HEK293 (cell line): ENCODE measurements around the gene FGF22.

ENCODE experiments used
- CTCF ChIA-PET: fragments of 350-600 bp; formaldehyde crosslinking; extraction: SDS; loops from one replicate; lab custom pipeline; 2021; ENCODE audit warnings: antibody characterized with exemption; lab: Yijun Ruan, JAX
- POLR2A ChIA-PET: fragments of 300-600 bp; formaldehyde crosslinking; extraction: SDS; loops from one replicate; lab custom pipeline; 2020; ENCODE audit warnings: antibody characterized with exemption, inconsistent platforms; lab: Yijun Ruan, JAX
- H3K27ac ChIP-seq: fragments of 200-500 bp; sonication (Bioruptor generic); 2 replicates; pipeline ENCODE4 v1.5.1; 2014; ENCODE audit warnings: low read depth, low read length, control low read depth, inconsistent platforms; ENCODE audit errors: extremely low read depth
- H3K36me3 ChIP-seq, 2 experiments: fragments of 200-500 bp in 1 of 2; sonication (Bioruptor generic) in 1 of 2; 1 replicate in 1 of 2; 2 replicates in 1 of 2; pipeline ENCODE4 v1.5.1; 2014 to 2017; ENCODE audit warnings: inconsistent platforms in 2 of 2, low read length in 2 of 2; ENCODE audit not compliant: control insufficient read depth in 2 of 2, insufficient read depth in 1 of 2
- H3K4me1 ChIP-seq: fragments of 200-500 bp; sonication (Bioruptor generic); 2 replicates; pipeline ENCODE4 v1.5.1; 2014; ENCODE audit warnings: mild to moderate bottlenecking, low read length, inconsistent platforms; ENCODE audit not compliant: control insufficient read depth, insufficient read depth
- H3K4me3 ChIP-seq: 2 replicates; pipeline ENCODE4 v1.5.1; 2011; ENCODE audit warnings: low read depth, mild to moderate bottlenecking, control low read depth, low read length, moderate library complexity
- H3K9me3 ChIP-seq: fragments of 200-500 bp; sonication (Bioruptor generic); 2 replicates; pipeline ENCODE4 v1.5.1; 2014; ENCODE audit warnings: low read depth, low read length, inconsistent platforms; ENCODE audit not compliant: control insufficient read depth, insufficient read depth
- GLIS1 ChIP-seq: fragments of 450-650 bp; formaldehyde crosslinking; IDR thresholded peaks from 2 replicates; pipeline ENCODE4 v1.5.1; 2016; ENCODE audit warnings: missing biosample characterization, missing genetic modification characterization
- HOXD13 ChIP-seq: sonication (generic); formaldehyde crosslinking; IDR thresholded peaks from 2 replicates; pipeline ENCODE4 v1.8.0; 2022; ENCODE audit warnings: missing genetic modification reagents, borderline replicate concordance
- KLF16 ChIP-seq: fragments of 450-650 bp; formaldehyde crosslinking; IDR thresholded peaks from 2 replicates; pipeline ENCODE4 v1.5.1; 2017; ENCODE audit warnings: missing biosample characterization, missing genetic modification characterization
- OSR2 ChIP-seq: fragments of 450-650 bp; formaldehyde crosslinking; IDR thresholded peaks from 2 replicates; pipeline ENCODE4 v1.5.1; 2016; ENCODE audit warnings: missing biosample characterization, missing genetic modification characterization
- SALL2 ChIP-seq: fragments of 450-650 bp; formaldehyde crosslinking; IDR thresholded peaks from 2 replicates; pipeline ENCODE4 v1.5.0; 2017; ENCODE audit warnings: missing biosample characterization, mild to moderate bottlenecking, missing genetic modification characterization, borderline replicate concordance
- SCRT2 ChIP-seq: fragments of 450-650 bp; formaldehyde crosslinking; IDR thresholded peaks from 2 replicates; pipeline ENCODE4 v1.5.1; 2016; ENCODE audit warnings: missing biosample characterization, missing genetic modification characterization
- YY1 ChIP-seq: fragments of 450-650 bp; formaldehyde crosslinking; IDR thresholded peaks from 2 replicates; pipeline ENCODE4 v1.5.1; 2018; ENCODE audit warnings: missing biosample characterization, missing genetic modification characterization
- ZFHX2 ChIP-seq: fragments of 450-650 bp; formaldehyde crosslinking; conservative IDR thresholded peaks from 2 replicates; pipeline ENCODE4 v1.5.1; 2016; ENCODE audit warnings: missing biosample characterization, missing genetic modification characterization
- ZNF175 ChIP-seq: fragments of 450-650 bp; formaldehyde crosslinking; IDR thresholded peaks from 2 replicates; pipeline ENCODE4 v1.5.1; 2016; ENCODE audit warnings: missing biosample characterization, missing genetic modification characterization
- ZNF2 ChIP-seq: fragments of 450-650 bp; formaldehyde crosslinking; IDR thresholded peaks from 2 replicates; pipeline ENCODE4 v1.5.1; 2016; ENCODE audit warnings: missing biosample characterization, missing genetic modification characterization
- ZNF510 ChIP-seq: fragments of 450-650 bp; formaldehyde crosslinking; IDR thresholded peaks from 2 replicates; pipeline ENCODE4 v1.5.1; 2018; ENCODE audit warnings: mild to moderate bottlenecking, missing genetic modification characterization, missing biosample characterization; ENCODE audit not compliant: insufficient replicate concordance
- ZNF544 ChIP-seq: fragments of 450-650 bp; formaldehyde crosslinking; IDR thresholded peaks from 2 replicates; pipeline ENCODE4 v1.5.0; 2017; ENCODE audit warnings: missing biosample characterization, missing genetic modification characterization
- ZNF621 ChIP-seq: fragments of 450-650 bp; formaldehyde crosslinking; IDR thresholded peaks from 2 replicates; pipeline ENCODE4 v1.5.1; 2017; ENCODE audit warnings: missing biosample characterization, missing genetic modification characterization
- ZNF677 ChIP-seq: fragments of 450-650 bp; IDR thresholded peaks from 2 replicates; pipeline ENCODE4 v1.5.0; 2018; ENCODE audit warnings: missing biosample characterization, mild to moderate bottlenecking, missing genetic modification characterization, moderate library complexity
- TF ChIP-seq, protein P1 (sequence below): IDR thresholded peaks from 2 replicates; pipeline ENCODE4 v1.6.1; 2011; ENCODE audit warnings: mild to moderate bottlenecking, low read depth, low read length, borderline replicate concordance
- TF ChIP-seq, protein P2 (sequence below): fragments of 450-650 bp; formaldehyde crosslinking; IDR thresholded peaks from 2 replicates; pipeline ENCODE4 v1.5.1; 2016; ENCODE audit warnings: missing biosample characterization, missing genetic modification characterization

FGF22 gene

DNA sequence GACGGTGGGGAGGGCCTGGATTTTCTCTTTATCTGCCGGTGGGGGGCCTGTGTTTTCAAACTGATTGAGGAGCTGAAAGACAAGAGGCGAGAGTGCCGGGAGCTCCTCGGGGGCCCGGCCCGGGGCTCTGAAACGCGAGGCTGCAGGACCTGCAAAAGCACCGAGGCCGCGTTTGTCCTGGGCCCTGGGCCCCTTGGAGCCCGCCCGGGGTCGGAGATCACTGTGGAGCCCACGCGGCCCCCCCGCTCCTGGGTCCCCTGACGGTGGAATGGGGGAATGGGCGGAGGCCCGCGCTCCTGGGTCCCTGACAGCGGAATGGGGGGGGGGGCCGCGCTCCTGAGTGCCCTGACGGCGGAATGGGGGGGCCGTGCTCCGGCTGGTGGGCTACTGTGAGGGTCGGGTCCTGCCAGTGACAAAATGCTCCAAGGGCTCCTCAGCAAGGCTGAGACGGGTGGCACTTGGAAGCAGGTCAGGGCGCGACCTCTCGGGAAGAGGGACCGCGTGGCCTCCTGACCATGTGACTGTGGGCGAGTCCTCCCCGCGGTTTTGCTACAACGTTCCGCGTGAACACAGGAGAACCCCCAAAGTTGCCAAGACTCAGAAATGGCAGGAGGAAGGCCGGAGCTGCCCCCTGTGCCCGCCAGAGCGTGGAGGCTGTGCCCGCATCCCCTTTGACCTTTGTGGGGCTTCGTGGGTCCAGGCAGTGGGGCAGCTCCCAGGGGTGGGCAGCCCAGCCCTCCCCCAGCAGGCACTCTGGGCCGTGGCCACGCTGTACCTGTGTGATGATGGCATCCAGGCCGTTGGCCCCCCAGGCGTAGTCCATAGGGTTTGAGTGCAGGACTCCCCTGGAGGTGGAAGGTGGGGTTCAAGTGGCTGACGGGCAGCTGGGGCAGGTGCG, 9.5 kb downstream of the FGF22 start:
- H3K4me1 ChIP-seq, result no peaks in the 10 kb centered on the region
- CTCF ChIA-PET, result no interaction called here
- TF ChIP-seq, protein P1, sequence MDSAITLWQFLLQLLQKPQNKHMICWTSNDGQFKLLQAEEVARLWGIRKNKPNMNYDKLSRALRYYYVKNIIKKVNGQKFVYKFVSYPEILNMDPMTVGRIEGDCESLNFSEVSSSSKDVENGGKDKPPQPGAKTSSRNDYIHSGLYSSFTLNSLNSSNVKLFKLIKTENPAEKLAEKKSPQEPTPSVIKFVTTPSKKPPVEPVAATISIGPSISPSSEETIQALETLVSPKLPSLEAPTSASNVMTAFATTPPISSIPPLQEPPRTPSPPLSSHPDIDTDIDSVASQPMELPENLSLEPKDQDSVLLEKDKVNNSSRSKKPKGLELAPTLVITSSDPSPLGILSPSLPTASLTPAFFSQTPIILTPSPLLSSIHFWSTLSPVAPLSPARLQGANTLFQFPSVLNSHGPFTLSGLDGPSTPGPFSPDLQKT, result no peak
- TF ChIP-seq ZNF175 (tag by site-specific recombination) (no peak), HOXD13 (CRISPR knock-in tag) (no peak), KLF16 (tag by site-specific recombination) (no peak), SALL2 (tag by site-specific recombination) (no peak)
- TF ChIP-seq, protein P2, sequence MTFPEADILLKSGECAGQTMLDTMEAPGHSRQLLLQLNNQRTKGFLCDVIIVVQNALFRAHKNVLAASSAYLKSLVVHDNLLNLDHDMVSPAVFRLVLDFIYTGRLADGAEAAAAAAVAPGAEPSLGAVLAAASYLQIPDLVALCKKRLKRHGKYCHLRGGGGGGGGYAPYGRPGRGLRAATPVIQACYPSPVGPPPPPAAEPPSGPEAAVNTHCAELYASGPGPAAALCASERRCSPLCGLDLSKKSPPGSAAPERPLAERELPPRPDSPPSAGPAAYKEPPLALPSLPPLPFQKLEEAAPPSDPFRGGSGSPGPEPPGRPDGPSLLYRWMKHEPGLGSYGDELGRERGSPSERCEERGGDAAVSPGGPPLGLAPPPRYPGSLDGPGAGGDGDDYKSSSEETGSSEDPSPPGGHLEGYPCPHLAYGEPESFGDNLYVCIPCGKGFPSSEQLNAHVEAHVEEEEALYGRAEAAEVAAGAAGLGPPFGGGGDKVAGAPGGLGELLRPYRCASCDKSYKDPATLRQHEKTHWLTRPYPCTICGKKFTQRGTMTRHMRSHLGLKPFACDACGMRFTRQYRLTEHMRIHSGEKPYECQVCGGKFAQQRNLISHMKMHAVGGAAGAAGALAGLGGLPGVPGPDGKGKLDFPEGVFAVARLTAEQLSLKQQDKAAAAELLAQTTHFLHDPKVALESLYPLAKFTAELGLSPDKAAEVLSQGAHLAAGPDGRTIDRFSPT (tag by site-specific recombination), result peak; percentile 51; the same call in 1 of the 2 replicates
- POLR2A ChIA-PET, result no interaction called here
- peaks cover 5 to 81% of the 10 kb centered on the region in 2 experiments; a peak in 2 of 3 replicates for H3K36me3 ChIP-seq
- H3K9me3 ChIP-seq, result no peaks in the 10 kb centered on the region
- no peak overlapping the region for H3K27ac ChIP-seq
- H3K4me3 ChIP-seq, result no peak overlapping the region

DNA sequence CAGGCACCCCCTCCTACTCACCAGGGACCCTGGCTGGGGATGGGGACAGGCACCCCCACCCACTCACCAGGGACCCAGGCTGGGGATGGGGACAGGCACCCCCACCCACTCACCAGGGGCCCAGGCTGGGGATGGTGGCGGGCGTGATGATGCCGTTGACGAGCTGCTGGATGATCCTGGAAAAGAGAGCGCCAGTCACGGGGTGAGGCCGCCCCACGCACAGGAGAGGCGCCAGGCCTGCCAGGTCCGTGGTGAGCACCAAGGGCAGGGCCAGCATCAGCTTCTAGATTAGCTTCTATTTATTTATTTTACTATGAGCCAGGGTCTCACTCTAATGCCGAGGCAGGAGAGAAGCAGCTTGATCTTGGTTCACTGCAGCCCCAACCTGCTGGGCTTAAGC, 10.4 kb downstream of the FGF22 start:
- peaks cover 11 to 85% of the 10 kb centered on the region in 2 experiments; a peak in 2 of 3 replicates for H3K36me3 ChIP-seq
- H3K4me3 ChIP-seq, result no peak overlapping the region
- ChIA-PET CTCF (no interaction called here), POLR2A (no interaction called here)
- peak; percentile 18; the same call in 1 of the 2 replicates for TF ChIP-seq GLIS1 (tag by site-specific recombination)
- no peak for TF ChIP-seq ZNF2
- TF ChIP-seq ZNF621, result no peak
- peak; percentile 24; the same call in 1 of the 2 replicates for TF ChIP-seq ZFHX2 (tag by site-specific recombination)
- H3K9me3 ChIP-seq, result no peaks in the 10 kb centered on the region
- no peaks in the 10 kb centered on the region for H3K4me1 ChIP-seq
- H3K27ac ChIP-seq, result no peak overlapping the region

DNA sequence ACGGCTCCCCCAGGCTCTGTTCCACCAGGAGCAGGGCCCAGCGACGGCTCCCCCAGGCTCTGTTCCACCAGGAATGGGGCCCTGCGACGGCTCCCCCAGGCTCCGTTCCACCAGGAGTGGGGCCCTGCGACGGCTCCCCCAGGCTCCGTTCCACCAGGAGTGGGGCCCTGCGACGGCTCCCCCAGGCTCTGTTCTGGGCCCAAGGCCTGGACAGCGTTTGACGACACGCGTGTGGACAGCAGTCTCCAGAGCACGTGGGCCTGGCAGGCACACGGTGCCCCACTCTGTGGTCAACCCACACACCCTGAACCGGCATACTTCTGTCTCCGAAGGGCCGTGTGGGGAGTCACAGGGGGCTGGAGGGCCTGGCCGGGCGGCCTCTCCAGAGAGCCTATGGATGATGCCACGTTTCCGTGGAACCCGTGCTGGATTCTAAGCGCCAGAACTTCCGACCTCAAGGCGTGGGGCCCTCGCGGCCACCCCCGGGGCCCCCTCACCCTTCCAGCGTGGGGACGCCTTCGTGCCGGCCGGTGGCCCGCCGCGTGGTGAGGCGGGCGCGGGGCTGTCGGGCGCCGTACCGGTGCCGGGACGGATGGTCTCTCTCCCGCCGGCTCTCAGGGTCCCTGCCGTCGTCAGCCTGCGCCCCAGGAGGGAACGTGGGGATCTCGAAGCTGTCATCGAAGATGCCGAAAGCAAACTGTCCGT, 11.6 kb downstream of the FGF22 start:
- ChIA-PET CTCF (no interaction called here), POLR2A (no interaction called here)
- TF ChIP-seq ZNF544 (no peak), ZNF677 (tag by site-specific recombination) (no peak), ZNF510 (no peak), SCRT2 (tag by site-specific recombination) (no peak), OSR2 (no peak), YY1 (no peak)
- TF ChIP-seq, all 188 proteins: peak for 0
- Histone ChIP-seq H3K36me3 (peaks cover 12 to 87% of the 10 kb centered on the region in 2 experiments; a peak in 2 of 3 replicates), H3K4me1 (no peaks in the 10 kb centered on the region), H3K4me3 (no peak overlapping the region), H3K27ac (no peak overlapping the region), H3K9me3 (no peaks in the 10 kb centered on the region)
